Measurements from ENCODE around the gene ANKRD12. TPM values are rescaled to one million over a fixed set of nuclear protein-coding genes. Genes with fewer than 3 reads are reported as not detected.

ANKRD12 gene
- total and polyA plus RNA-seq, 7 donors, result 5.1 to 132 (median 88.5) TPM

DNA sequence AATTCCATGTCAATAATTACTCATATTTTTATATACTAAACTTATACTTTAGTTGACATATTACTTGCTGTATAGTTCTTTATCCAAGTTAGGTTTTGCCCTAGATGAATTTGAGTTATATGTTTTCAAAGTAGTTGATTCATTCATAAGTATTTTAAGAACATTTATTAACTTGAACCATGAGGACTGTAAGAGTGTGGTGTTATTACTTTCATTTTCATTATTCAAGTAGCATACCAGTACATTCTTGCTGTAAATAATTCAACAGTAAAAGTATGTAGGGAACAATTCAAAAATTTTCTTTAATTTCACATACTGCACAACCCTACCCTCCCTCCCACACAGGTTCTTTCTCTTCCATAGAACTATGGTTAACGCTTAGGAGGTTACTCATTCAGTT is 75.4 kb downstream of the ANKRD12 start:
- no peaks in the 10 kb centered on the region for H3K9me3 ChIP-seq
- 93 to 95% methylated on average over 1 of the region's 1 CpG for WGBS, 2 donors
- intact Hi-C loops (cut with DNase I), result no loop called here

DNA sequence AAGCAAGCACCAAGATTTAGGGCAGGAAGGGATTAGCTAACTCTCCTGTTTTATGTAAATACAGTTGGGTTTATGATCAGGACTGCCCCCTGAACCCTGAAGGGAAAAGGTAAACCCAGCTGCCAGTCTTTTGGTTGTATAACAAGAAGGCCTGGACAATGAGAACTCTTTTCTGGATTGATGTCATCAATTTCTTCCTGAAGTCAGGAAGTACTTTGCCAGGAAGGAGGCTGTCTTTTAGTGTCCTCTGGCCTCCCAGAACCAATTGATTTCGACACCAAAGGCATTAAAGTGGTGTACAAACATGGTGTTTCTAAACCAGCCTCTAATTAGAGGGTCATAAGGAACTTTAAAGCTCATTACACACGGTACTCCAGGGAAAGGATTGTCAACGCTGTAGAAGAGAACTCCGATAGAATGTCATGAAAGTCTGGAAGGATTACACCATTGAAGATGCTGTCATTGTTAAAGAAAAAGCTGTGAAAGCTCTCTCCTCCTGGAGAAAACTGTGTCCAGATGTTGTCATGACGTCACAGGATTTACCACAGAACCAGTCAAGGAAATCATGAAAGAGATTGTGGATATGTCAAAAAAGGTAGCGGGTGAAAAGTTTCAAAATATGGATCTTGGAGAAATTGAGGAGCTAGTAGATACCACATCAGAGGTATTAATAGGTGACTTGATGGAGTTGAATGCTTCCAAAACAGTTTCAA is 78.8 kb downstream of the ANKRD12 start:
- H3K36me3 ChIP-seq, result peaks cover 0 to 81% (median 4%) of the 10 kb centered on the region in 4 donors
- peaks cover 0 to 7% (median 0%) of the 10 kb centered on the region in 4 donors for H3K4me1 ChIP-seq
- WGBS, 2 donors, result 42 to 75% methylated on average over 6 of the region's 6 CpGs
- TF ChIP-seq EP300 (IDR thresholded peaks at IDR 0.05) (no peak), POLR2AphosphoS5 (IDR thresholded peaks at IDR 0.05) (no peak), POLR2A (IDR thresholded peaks at IDR 0.05) (no peak)
- TF ChIP-seq, protein P1, sequence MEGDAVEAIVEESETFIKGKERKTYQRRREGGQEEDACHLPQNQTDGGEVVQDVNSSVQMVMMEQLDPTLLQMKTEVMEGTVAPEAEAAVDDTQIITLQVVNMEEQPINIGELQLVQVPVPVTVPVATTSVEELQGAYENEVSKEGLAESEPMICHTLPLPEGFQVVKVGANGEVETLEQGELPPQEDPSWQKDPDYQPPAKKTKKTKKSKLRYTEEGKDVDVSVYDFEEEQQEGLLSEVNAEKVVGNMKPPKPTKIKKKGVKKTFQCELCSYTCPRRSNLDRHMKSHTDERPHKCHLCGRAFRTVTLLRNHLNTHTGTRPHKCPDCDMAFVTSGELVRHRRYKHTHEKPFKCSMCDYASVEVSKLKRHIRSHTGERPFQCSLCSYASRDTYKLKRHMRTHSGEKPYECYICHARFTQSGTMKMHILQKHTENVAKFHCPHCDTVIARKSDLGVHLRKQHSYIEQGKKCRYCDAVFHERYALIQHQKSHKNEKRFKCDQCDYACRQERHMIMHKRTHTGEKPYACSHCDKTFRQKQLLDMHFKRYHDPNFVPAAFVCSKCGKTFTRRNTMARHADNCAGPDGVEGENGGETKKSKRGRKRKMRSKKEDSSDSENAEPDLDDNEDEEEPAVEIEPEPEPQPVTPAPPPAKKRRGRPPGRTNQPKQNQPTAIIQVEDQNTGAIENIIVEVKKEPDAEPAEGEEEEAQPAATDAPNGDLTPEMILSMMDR (IDR thresholded peaks at IDR 0.05), result no peak
- intact Hi-C loops (cut with DNase I), result no loop called here
- H3K9me3 ChIP-seq, result no peaks in the 10 kb centered on the region
- H3K27me3 ChIP-seq, result no peaks in the 10 kb centered on the region
- no peak for DNase-seq
- no peak overlapping the region for H3K4me3 ChIP-seq
- H3K27ac ChIP-seq, result no peak overlapping the region

More for the DNA sequence above, 75.4 kb downstream of the ANKRD12 start:
- Histone ChIP-seq H3K27me3 (no peaks in the 10 kb centered on the region), H3K36me3 (peaks cover 0 to 79% (median 4%) of the 10 kb centered on the region in 4 donors), H3K4me3 (no peak overlapping the region), H3K27ac (no peak overlapping the region), H3K4me1 (no peaks in the 10 kb centered on the region)
- no peak for DNase-seq
- TF ChIP-seq POLR2A (IDR thresholded peaks at IDR 0.05) (no peak), POLR2AphosphoS5 (IDR thresholded peaks at IDR 0.05) (no peak)

DNA sequence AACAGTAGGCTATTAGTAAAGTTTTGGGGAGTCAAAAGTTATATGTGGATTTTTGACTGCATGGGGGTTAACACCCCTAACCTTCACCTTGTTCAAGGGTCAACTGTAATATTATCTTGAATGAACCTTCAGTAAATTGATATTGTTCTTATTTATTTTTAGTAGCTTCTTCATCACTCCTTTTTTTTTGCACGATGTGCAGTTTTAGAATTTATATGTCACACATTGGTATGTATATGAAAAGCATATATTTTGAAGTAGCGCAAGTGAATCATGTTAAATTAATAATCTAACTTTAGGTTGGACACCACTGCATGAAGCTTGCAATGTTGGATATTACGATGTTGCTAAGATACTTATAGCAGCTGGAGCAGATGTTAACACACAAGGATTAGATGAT is 79.9 kb downstream of the ANKRD12 start:
- TF ChIP-seq EP300 (IDR thresholded peaks at IDR 0.05) (no peak), POLR2A (IDR thresholded peaks at IDR 0.05) (no peak), POLR2AphosphoS5 (IDR thresholded peaks at IDR 0.05) (no peak)
- TF ChIP-seq, protein P1 (IDR thresholded peaks at IDR 0.05), result no peak
- H3K27me3 ChIP-seq, result no peaks in the 10 kb centered on the region
- no peaks in the 10 kb centered on the region for H3K9me3 ChIP-seq
- peaks cover 0 to 7% (median 0%) of the 10 kb centered on the region in 4 donors for H3K4me1 ChIP-seq
- no peak overlapping the region for H3K4me3 ChIP-seq
- intact Hi-C loops (cut with DNase I), result no loop called here
- no peak overlapping the region for H3K27ac ChIP-seq
- DNase-seq, result no peak
- WGBS, 2 donors, result 95 to 96% methylated on average over 3 of the region's 3 CpGs
- H3K36me3 ChIP-seq, result peaks cover 0 to 81% (median 5%) of the 10 kb centered on the region in 4 donors

DNA sequence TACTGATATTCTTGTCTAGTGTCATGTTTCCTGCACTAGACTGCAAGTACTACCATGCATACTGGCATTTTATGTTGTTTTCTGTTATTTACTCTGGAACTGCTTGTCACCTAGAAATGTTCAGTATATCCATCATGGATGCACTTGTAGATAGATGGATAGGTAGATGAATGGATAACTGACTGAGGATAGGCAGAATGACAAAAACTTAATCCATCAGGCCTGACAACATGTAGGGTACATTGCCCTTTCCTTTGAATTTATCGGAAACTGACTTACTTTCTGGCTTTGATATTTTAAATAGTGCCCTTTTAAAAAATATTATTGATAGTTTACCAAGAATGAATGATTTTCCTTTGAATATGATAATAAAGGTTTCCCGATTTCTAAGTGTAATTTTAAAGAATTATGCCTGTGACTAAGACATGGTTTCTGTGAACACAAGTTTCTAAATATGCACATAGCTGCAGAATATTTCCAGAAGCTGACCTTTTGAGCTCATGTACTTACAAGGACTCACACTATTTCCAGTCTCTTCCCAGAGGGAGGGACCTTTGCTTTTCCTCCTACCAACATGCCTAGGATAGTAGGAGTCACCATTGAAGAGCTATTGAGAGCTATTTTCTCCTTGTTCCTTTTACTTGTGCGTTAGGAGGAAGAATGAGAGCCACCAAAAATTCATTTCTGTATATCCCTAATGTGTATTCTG is 81.3 kb downstream of the ANKRD12 start:
- H3K36me3 ChIP-seq, result peaks cover 3 to 81% (median 6%) of the 10 kb centered on the region in 4 donors
- H3K9me3 ChIP-seq, result no peaks in the 10 kb centered on the region
- no peak overlapping the region for H3K4me3 ChIP-seq
- no peaks in the 10 kb centered on the region for H3K27me3 ChIP-seq
- intact Hi-C loops (cut with DNase I), result no loop called here
- no peak for TF ChIP-seq POLR2AphosphoS5 (IDR thresholded peaks at IDR 0.05)
- TF ChIP-seq POLR2A (IDR thresholded peaks at IDR 0.05), result no peak
- no peak for TF ChIP-seq EP300 (IDR thresholded peaks at IDR 0.05)
- TF ChIP-seq, protein P1 (IDR thresholded peaks at IDR 0.05), result no peak
- H3K27ac ChIP-seq, result no peak overlapping the region
- no peak for DNase-seq
- peaks cover 0 to 7% (median 0%) of the 10 kb centered on the region in 4 donors for H3K4me1 ChIP-seq
- 94 to 99% methylated on average over 3 of the region's 3 CpGs for WGBS, 2 donors

DNA sequence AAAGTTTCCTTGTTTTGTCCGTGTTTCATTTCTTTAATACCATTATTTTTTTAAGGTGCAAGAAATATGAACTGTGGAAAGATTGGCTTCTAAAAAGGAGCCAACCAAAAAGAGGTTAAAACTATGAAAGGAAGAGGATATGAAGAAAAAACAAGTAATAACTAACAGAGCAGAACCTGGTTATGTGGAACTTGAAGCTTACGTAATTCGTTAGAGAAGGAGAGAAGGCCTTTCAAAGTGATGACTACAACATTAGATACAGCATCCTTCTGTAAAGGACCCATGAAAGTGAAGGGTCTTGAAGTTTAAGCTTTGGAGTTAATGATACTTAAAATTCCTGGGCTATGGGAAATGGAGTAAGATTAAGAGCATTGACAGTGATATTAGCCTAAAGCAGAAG is 84.5 kb downstream of the ANKRD12 start:
- H3K4me1 ChIP-seq, result peaks cover 0 to 7% (median 0%) of the 10 kb centered on the region in 4 donors
- H3K27me3 ChIP-seq, result no peaks in the 10 kb centered on the region
- H3K36me3 ChIP-seq, result peaks cover 3 to 79% (median 8%) of the 10 kb centered on the region in 4 donors
- TF ChIP-seq, protein P1 (IDR thresholded peaks at IDR 0.05), result no peak
- TF ChIP-seq POLR2AphosphoS5 (IDR thresholded peaks at IDR 0.05) (no peak), EP300 (IDR thresholded peaks at IDR 0.05) (no peak), POLR2A (IDR thresholded peaks at IDR 0.05) (no peak)
- DNase-seq, result no peak
- no peak overlapping the region for H3K27ac ChIP-seq
- H3K9me3 ChIP-seq, result no peaks in the 10 kb centered on the region
- H3K4me3 ChIP-seq, result no peak overlapping the region
- intact Hi-C loops (cut with DNase I), result no loop called here
- WGBS, 2 donors, result 91 to 92% methylated on average over 3 of the region's 3 CpGs

Measured in sigmoid colon (tissue), 7 donors.